HG03280 (cell line): ENCODE measurements around the gene ERICH6.
A peak's percentile ranks its signal among the peaks of the same experiment; 100 is the strongest.

ENCODE experiments used
- ATAC-seq: cut with Tn5 transposase; IDR thresholded peaks from one replicate; pipeline ENCODE4 v1.9.1; 2021; ENCODE audit warnings: mild to moderate bottlenecking, moderate library complexity; ENCODE audit not compliant: unreplicated experiment

ERICH6 gene

GRCh38 chr3:150703756-150704344 lies at the start of gene ERICH6:
Gene ERICH6, minus strand, starts transcription at chr3:150703920. Its CDS starts 22 bp downstream, at chr3:150703898.
- peak; percentile 100 for ATAC-seq

- no peak for ATAC-seq
Observed at GRCh38 chr3:150751781-150752263, 48.1 kb upstream of the ERICH6 start.

GRCh38 chr3:150749255-150749654 lies 45.5 kb upstream of the ERICH6 start:
- ATAC-seq: no peak

DNA sequence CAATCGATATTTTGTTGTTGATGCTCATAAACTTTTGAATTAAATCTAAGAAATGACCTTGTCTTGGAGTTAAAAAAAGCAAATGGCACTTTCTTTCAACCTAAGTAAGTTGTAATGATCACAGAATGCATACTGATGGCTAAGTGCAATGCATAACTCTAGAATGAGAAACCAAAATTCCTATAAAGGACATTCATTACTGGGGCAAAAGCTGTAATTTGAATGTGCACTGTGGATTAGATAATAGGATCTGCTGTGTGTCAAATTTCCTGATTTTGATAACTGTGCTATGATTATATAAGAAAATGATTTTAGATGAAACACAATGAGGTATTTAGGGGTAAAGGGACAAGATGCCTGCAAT lies 44.9 kb upstream of the ERICH6 start:
- no peak for ATAC-seq

- no peak for ATAC-seq
Observed at GRCh38 chr3:150747886-150748683, 44.4 kb upstream of the ERICH6 start.

GRCh38 chr3:150746791-150747590 lies 43.3 kb upstream of the ERICH6 start:
- ATAC-seq: no peak

- no peak for ATAC-seq
Observed at GRCh38 chr3:150745832-150746231, 42.1 kb upstream of the ERICH6 start.

- no peak for ATAC-seq
Observed at GRCh38 chr3:150744919-150745211, 41.1 kb upstream of the ERICH6 start.

GRCh38 chr3:150744041-150744918 lies 40.6 kb upstream of the ERICH6 start:
- no peak for ATAC-seq

DNA sequence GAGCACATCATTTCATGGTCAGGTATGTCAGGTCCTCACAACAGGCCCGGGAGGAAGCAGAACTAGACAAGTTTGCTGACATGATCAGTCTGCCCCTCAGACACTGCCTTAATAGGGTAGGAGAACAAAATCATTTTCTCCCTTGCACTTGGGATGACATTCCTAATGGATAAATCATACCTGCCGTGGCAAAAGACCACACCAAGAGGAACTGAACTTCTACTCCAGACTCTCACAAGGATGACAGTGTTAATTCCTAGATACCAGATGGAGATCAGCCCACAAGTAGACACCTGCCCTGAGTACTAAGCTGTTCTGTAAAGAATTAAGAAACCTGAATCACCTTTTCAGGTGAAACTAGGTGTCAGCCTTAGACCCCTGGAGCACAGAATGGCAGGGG lies 39.8 kb upstream of the ERICH6 start:
- no peak for ATAC-seq

GRCh38 chr3:150742679-150743078 lies 39.0 kb upstream of the ERICH6 start:
- no peak for ATAC-seq

- ATAC-seq: no peak
Observed at GRCh38 chr3:150742141-150742523, 38.4 kb upstream of the ERICH6 start.

- ATAC-seq: no peak
Observed at GRCh38 chr3:150741497-150742140, 37.9 kb upstream of the ERICH6 start.

DNA sequence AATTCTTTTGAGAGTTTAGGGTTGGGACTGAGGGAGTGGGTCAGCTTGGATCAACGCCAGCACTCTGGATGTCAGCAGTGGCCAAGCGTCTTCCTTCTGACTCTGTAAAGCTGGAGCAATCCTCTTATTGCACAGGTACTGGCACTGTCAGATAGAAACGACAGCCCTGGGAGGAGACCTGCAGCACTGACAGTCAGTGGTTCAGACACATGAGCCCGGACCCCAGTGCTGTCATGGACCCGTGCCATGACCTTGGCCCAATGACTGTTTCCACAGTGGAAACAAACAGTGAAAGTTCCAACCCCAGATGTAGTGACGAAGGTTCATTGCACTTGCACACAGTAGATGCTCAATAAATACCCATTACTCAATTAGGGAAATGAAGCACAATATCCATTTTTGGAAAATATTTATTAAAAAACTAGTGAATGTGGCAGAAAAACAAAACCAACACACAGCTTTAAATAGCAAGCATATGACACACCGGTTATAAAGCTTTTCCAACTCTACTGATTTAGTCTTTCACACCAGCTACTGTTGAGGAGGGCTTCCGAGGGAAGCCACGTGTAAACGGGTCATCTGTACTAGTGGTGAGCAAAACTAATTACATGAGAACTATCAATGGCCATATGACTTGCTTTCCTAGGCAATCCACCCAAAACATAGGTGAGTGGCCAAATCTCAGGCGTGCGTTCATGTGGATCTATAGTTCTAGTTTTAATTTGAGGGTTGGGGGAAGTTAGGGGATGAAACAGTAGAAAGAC lies 37.2 kb upstream of the ERICH6 start:
- no peak for ATAC-seq

DNA sequence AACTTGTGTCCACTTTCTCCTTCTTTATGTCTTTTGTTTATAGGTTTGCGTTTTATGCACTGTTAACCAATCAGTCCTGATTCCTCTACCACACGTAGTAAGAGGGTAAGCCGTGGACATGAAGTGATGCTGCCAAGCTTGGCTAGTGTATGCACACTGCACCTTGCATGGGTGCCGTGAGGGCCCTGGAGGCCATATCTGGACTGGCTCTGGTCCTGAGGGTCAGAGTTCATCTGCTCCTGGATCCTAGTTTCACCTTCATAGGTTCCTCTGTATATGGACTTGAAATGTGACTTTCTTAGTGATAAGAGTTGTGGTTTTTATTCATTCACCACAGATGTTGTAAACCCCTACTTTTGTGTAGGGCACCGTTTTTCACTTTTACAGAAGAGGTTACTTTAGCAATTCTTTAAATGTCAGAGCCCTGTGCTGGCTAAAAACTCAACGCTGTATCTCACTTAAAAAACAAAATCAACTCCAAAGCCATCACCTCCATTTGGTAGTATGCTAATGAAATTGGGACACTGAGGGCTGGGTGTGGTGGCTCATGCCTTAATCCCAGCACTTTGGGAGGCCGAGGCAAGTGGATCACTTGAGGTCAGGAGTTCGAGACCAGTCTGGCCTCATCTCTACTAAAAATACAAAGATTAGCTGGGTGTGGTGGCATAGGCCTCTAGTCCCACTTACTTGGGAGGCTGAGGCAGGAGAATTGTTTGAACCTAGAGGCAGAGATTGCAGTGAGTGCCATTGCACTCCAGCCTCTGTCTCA lies 36.3 kb upstream of the ERICH6 start:
- ATAC-seq: peak; percentile 23

DNA sequence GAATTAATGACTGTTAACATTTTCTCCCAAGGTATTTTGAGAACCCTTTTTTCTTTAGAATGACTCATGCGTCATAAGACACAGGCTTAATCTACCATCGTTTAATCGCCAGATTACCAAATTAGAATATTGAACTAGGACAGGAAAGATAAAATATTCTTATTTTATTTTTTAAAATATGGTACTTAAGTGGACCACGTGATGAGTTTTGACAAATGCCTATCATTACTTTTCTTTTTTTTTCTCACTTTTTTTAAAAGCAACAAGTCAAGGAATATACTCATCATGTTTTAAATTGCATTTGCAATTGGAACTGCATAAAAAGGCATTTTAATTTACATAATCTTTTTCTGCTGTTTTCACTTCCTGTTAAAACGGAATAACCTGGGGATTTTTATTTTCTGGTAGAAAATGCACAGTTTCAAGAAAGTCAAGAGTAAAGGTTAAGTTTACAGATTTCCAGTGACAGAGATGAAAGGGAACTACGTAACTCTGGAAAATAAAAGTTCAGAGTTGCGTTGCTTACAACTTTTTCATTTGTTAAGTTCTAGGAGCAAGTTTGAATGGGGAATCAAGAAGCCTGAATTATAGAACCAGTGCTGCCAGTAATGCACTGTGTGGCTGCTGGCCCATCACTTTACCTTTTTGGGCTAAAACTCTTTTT lies 35.6 kb upstream of the ERICH6 start:
- ATAC-seq: peak; percentile 31

- ATAC-seq: no peak
Observed at GRCh38 chr3:150738688-150739087, 35.0 kb upstream of the ERICH6 start.
